Adrenal gland (tissue), 12 donors: Measurements from ENCODE around the gene PDGFC. TPM values are rescaled to one million over a fixed set of nuclear protein-coding genes. Genes with fewer than 3 reads are reported as not detected.

ENCODE experiments used
- DNase-seq, 7 donors: peaks; one replicate each; pipeline ENCODE4 v3.0.0-alpha.2; 2019 to 2020
- H3K27ac ChIP-seq, 5 donors: fragments of 200-600 bp; sonication (generic) in 4 of 5; 1 replicate in 3 of 5; 2 replicates in 2 of 5; pipeline versions ENCODE4 v1.5.1 to v1.8.0; 2016 to 2020; ENCODE audit warnings: mild to moderate bottlenecking in 1 of 5
- H3K27me3 ChIP-seq: fragments of 200-600 bp; 2 replicates; pipeline ENCODE4 v1.8.0; 2021
- H3K36me3 ChIP-seq, 2 donors: fragments of 200-600 bp; replicated peaks in 1 of 2; 1 replicate in 1 of 2; 2 replicates in 1 of 2; pipeline versions ENCODE4 v1.5.1 to v1.8.0; 2018 to 2022
- H3K4me1 ChIP-seq, 2 donors: fragments of 200-600 bp; replicated peaks in 1 of 2; 1 replicate in 1 of 2; 2 replicates in 1 of 2; pipeline versions ENCODE4 v1.5.1 to v1.8.0; 2018 to 2021
- H3K4me3 ChIP-seq, 4 donors: fragments of 200-600 bp; sonication (generic) in 3 of 4; one replicate each; pipeline ENCODE4 v1.5.1; 2016 to 2018
- H3K9me3 ChIP-seq, 3 donors: fragments of 200-600 bp; sonication (generic) in 1 of 3; replicated peaks in 1 of 3; 1 replicate in 2 of 3; 2 replicates in 1 of 3; pipeline versions ENCODE4 v1.5.1 to v1.8.0; 2016 to 2021
- POLR2A ChIP-seq, 2 donors: fragments of 450-650 bp; IDR thresholded peaks; one replicate each; pipeline ENCODE4 v1.6.1; 2017; ENCODE audit warnings: antibody characterized with exemption in 2 of 2, mild to moderate bottlenecking in 2 of 2, moderate library complexity in 1 of 2
- WGBS, 4 donors: extraction: QIAGEN DNeasy Blood & Tissue Kit in 2 of 4; methylation state at CpG; one replicate each; pipeline versions ENCODE4 v1.1.5 to v1.1.7; 2013 to 2017; 5-methylcytosine and 5-hydroxymethylcytosine counted together
- intact Hi-C, 2 donors: fragments of 100-400 bp; cut with DNase I; formaldehyde crosslinking; loops; one replicate each; pipeline versions ENCODE4 v1.14.1 to v1.15.0; 2022 to 2023
- polyA plus RNA-seq, 3 donors: library from polyadenylated mRNA; stranded (reverse); fragments of 200-250 nt in 2 of 3; fragments of 350-450 nt in 1 of 3; fragmentation: Illumina TruSeq in 1 of 3; extraction: RNeasy Lipid Tissue Mini Kit (QIAGEN cat#74804) in 1 of 3; gene quantifications; one replicate each; pipeline ENCODE4 v1.2.3, GENCODE V29; 2013 to 2014
- total RNA-seq, 9 donors: library from RNA; depleted of rRNA in 4 of 9; stranded (reverse); fragments of >200 nt in 4 of 9; fragments of 120-200 nt in 1 of 9; fragmentation: NEBNext Ultra II Directional in 1 of 9; extraction: Animal tissue kit (Norgen Biotek cat#: 25700) in 1 of 9; gene quantifications; one replicate each; pipeline versions ENCODE4 v1.1.0 to v1.2.4, GENCODE V29; 2013 to 2023
- TF ChIP-seq, protein P1 (sequence below), 6 experiments: fragments of 450-650 bp in 4 of 6; fragments of 200-600 bp in 2 of 6; sonication (generic) in 1 of 6; IDR thresholded peaks; 1 replicate in 5 of 6; 2 replicates in 1 of 6; pipeline versions ENCODE4 v1.5.1 to v1.8.0; 2016 to 2021; ENCODE audit warnings: antibody characterized with exemption in 6 of 6, mild to moderate bottlenecking in 2 of 6, moderate library complexity in 1 of 6
- donor health status: healthy with polysubstance abuse.
- donor health status: Bipolar disorder and iron deficiency.
- donor health status: DM: yes; HTN: yes; CAD: no.
- donor health status: DM: no; HTN: no; CAD: no.
- donor health status: DM: no; HTN: no; CAD: no.
- donor health status: DM: yes; HTN: yes; CAD: no.

Gene PDGFC
- total and polyA plus RNA-seq, 12 donors = 6.0 to 77.2 (median 45.4) TPM

DNA sequence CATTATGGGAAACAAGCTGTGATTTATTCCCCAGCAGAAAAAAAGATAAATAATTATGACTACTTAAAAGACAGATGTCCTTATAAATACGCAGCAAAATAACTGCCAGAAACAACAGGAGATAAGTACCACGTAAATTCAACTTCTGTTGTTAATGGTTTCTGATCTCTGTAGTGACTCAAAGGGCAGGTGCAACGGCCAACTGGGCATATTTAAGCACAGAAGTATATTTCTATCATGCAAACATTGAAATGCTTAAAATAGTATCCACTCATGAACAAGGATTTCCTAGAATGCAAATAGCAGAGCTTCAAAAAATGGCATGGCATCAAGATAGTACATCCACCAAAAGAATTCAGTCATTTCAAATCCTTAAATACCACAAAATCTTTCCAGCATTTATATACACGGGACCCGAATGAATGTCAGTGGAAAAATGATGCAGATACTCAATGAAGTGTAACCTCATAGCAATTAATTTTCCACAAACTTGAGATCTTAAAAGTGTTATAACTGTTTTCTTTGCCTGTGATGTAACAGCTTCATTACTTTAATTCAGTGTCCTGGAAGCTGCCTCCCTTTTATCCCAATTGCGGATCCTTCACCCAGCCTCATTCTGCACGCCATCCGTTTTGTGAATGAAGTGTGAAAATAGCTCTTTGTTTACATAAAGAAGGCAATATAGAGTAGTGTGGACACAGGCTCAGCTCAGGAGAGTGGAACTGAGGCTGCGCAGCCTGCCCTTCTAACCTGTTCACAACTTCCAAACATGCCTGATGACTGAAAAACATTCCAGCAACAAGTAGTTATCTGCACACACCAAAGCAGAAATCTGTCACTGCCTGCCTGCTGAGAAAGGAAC, 10.2 kb downstream of the PDGFC start:
- Histone ChIP-seq H3K27me3 (no peaks in the 10 kb centered on the region), H3K27ac (no peak overlapping the region), H3K36me3 (no peaks in the 10 kb centered on the region), H3K4me1 (peaks cover 8 to 60% of the 10 kb centered on the region in 2 donors), H3K9me3 (no peaks in the 10 kb centered on the region), H3K4me3 (no peak overlapping the region)
- intact Hi-C loops = loop anchor here in 1 of 2 donors (10.0 kb wide), 1 partner anchor 117 kb away; no protein-coding TSS in a partner anchor
- DNase-seq = no peak
- TF ChIP-seq, protein P1, sequence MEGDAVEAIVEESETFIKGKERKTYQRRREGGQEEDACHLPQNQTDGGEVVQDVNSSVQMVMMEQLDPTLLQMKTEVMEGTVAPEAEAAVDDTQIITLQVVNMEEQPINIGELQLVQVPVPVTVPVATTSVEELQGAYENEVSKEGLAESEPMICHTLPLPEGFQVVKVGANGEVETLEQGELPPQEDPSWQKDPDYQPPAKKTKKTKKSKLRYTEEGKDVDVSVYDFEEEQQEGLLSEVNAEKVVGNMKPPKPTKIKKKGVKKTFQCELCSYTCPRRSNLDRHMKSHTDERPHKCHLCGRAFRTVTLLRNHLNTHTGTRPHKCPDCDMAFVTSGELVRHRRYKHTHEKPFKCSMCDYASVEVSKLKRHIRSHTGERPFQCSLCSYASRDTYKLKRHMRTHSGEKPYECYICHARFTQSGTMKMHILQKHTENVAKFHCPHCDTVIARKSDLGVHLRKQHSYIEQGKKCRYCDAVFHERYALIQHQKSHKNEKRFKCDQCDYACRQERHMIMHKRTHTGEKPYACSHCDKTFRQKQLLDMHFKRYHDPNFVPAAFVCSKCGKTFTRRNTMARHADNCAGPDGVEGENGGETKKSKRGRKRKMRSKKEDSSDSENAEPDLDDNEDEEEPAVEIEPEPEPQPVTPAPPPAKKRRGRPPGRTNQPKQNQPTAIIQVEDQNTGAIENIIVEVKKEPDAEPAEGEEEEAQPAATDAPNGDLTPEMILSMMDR (IDR thresholded peaks at IDR 0.05) = no peak
- no peak for TF ChIP-seq POLR2A (IDR thresholded peaks at IDR 0.05)
- WGBS, 4 donors = 69 to 74% (median 73%) methylated on average over 9 of the region's 9 CpGs

DNA sequence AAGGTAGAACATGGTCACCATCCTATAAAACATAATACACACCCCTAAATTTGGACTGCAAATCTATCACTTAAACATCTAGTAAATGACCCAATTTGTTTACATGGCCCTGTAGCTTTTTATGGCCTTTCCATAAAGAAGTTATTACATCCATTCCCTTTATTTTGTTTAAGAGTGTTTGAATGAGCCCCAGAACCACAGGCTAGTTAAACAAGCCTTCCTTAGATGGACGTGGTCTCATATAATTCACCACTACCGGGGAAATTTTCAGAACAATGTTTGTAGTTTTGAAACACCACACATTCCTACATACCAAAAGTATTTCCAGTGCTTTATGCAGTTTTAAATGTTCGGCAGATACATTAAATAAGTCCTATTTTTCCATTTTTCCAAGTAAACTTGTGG, 12.3 kb downstream of the PDGFC start:
- H3K9me3 ChIP-seq = no peaks in the 10 kb centered on the region
- peaks cover 8 to 70% of the 10 kb centered on the region in 2 donors for H3K4me1 ChIP-seq
- no peak for TF ChIP-seq POLR2A (IDR thresholded peaks at IDR 0.05)
- TF ChIP-seq, protein P1 (IDR thresholded peaks at IDR 0.05) = no peak
- WGBS, 4 donors = 87 to 94% (median 93%) methylated on average over 3 of the region's 3 CpGs
- no peaks in the 10 kb centered on the region for H3K36me3 ChIP-seq
- no peaks in the 10 kb centered on the region for H3K27me3 ChIP-seq
- no peak overlapping the region for H3K4me3 ChIP-seq
- intact Hi-C loops = no loop called here
- no peak overlapping the region for H3K27ac ChIP-seq
- no peak for DNase-seq

DNA sequence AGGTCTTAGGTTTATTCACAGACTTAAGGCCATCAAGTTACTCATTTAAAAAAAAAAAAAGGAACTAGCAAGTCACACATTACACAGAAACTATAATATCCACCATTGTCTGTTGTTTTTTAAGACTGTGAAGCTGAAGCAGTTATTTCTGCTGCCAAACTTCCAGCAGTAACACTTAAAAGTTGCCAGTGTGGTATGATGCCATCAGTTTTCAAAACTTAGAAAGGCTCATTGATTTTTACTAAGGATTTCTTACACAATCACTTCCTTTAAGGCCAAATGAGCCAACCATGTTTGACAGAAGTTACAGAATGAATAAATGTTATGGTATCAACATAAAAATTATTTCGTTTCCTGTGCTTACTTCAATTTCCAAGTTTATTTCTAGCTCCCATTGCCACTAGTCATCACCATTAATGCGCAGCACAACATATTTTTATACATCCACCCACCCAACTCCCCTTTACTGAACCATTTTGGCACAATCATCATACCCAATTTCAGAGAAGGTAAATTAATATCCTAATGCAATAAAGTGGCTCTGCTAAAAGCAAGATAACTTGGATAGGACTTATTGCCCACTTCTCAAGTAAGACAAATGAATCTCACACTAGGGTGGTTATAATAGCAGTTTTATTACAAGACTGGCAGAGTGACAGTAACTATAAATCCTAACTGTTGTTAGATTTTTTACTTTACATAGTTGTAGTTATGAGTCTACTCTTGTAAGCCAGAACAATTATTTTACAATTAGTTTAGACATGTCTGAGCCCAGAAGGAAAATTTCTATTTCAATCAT, 13.1 kb downstream of the PDGFC start:
- no peak overlapping the region for H3K4me3 ChIP-seq
- peaks cover 8 to 69% of the 10 kb centered on the region in 2 donors for H3K4me1 ChIP-seq
- no peak for DNase-seq
- WGBS, 4 donors = 53 to 69% (median 67%) methylated on average over 2 of the region's 2 CpGs
- no peaks in the 10 kb centered on the region for H3K9me3 ChIP-seq
- intact Hi-C loops = no loop called here
- no peaks in the 10 kb centered on the region for H3K27me3 ChIP-seq
- no peaks in the 10 kb centered on the region for H3K36me3 ChIP-seq
- TF ChIP-seq, protein P1 (IDR thresholded peaks at IDR 0.05) = no peak
- no peak for TF ChIP-seq POLR2A (IDR thresholded peaks at IDR 0.05)
- peak overlapping the region in 2 of 5 donors; percentile 15 to 19 for H3K27ac ChIP-seq

DNA sequence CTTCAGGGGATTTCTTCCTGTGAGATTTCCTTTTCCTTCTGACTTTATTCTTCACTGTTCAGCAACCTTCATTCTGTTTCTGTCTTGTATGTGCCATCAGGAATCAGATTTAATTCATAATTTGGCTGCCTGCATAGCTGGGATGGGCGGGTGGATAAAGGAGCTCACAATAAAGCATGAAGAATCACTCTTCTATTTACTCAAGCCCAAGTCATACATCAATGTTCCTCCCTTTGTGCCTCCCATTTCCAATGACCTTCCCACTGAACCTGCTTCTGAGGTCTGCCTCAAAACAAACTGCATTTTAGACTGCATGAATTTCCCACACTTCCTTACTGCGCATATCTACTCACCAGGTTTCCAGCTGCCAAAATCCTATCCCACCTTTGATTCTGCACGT, 14.0 kb downstream of the PDGFC start:
- Histone ChIP-seq H3K27ac (peak overlapping the region in 1 of 5 donors; percentile 15), H3K27me3 (no peaks in the 10 kb centered on the region), H3K9me3 (no peaks in the 10 kb centered on the region), H3K4me3 (no peak overlapping the region), H3K4me1 (peaks cover 8 to 63% of the 10 kb centered on the region in 2 donors), H3K36me3 (no peaks in the 10 kb centered on the region)
- 81 to 84% (median 82%) methylated on average over 3 of the region's 3 CpGs for WGBS, 4 donors
- no peak for DNase-seq
- TF ChIP-seq POLR2A (IDR thresholded peaks at IDR 0.05) = no peak
- TF ChIP-seq, protein P1 (IDR thresholded peaks at IDR 0.05) = no peak
- intact Hi-C loops = no loop called here
